Pons (tissue), 1 donor: Measurements from ENCODE around the gene SYT14.

Source experiments
- DNase-seq: peaks from one replicate; pipeline ENCODE4 v3.0.0-alpha.2; 2016; ENCODE audit warnings: low spot score

SYT14 gene

DNA sequence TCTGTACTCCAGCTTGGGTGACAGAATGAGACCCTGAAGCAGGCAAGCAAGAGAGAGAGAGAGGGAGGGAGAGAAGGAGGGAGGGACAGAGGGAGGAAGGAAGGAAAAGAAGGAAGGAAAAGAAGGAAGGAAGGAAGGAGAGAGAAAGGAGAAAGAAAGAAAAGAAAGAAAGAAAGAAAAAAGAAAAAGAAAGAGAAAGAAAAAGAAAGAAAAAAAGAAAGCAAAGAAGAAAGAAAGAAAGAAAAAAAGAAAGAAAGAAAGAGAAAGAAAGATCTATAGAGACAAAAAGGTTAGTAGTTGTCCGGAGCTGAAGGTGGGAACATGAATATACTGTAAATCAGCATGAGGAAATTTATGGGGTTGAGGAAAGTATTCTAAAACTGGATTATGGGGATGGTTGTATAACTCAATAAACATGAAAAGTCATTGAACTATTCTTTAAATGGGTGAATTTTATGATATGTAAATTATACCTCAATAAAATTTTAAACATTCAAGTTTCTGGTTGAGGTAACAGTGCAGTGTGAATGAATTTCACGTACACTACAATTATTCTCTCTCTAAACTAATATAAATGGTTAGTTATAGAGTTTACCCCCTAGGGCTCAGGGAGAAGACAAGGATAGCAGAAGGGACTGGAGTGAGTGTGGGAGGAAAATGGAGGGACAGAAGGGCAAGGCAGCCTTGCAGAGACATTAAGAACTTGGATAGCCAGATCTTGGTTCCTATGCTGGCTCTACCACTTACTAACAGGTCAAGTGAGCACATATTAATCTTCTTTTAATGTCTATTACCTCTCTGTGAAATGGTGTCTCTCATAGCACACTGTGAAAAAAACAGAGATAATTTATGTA lies 269.8 kb downstream of the SYT14 start:
- DNase-seq: no peak

DNA sequence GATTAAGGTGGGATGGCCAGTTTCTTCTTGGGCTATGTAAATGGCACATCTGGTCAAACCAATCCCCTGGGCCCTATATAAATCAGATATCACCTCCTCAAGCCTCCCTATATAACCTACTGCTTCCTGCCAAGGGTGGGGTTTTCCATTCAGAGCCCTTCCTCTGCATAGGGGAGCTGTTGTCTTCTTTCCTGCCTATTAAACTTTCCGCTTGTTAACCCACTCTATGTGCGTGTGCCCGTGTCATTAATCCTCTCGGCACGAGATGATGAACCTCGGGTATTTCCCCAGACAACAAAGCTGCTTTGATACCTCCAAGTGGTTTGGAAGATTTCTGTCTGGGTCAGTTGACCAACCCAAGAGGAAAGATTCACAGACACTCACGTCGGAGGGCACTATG lies 275.3 kb downstream of the SYT14 start:
- no peak for DNase-seq

DNA sequence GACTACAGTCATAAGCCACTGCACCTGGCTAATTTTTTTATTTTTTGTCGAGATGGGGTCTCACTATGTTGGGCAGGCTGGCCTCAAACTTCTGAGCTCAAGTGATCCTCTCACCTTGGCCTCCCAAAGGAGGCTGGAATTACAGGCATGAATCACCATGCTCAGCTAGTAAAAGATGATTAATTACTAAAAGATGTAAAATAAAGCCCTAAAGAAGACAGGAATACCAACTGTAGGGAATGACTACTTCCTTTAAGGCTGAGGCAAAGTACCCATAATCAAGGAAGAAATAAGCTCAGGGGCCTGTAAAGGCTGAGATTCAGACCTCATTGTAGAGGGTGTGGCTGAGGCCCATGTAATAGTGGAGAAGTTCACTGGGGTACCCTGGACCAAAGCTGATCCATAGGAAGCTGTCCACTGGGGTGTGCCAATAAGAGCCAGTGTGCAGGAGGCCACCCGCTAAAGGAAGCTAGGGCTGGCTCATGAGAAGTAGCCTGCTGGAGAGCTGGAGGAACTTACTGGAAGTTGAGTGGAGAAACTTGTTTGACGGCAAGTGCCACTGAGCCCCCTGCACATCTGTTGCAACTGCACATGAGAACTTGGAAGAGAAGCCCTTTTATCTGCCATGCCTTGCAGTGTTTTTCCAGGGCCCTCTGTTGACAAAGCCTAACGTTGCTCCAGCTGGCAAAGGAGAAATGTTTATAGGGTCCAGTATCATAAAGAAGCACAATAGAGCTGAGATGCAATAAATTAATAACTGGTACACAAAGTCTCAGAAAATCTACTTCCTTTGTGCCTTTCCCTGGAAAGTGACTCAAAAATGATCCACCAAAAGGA lies 276.8 kb downstream of the SYT14 start:
- no peak for DNase-seq

DNA sequence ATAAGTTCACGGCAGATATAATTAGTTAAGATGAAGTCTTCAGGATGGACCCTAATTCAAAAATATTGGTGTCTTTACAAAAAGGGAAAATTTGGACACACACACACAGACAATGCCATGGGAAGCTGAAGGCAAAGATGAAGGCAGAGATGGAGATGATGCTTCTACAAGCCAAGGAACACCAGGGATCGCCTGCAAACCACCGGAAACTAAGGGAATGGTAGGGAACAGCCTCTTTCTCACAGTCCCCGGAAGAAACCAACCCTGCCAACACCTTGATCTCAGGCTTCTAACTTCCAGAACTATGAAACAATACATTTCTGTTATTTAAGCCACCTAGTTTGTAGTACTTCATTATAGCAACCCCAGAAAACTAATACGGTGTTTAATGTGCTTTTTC lies 279.5 kb downstream of the SYT14 start:
- no peak for DNase-seq

DNA sequence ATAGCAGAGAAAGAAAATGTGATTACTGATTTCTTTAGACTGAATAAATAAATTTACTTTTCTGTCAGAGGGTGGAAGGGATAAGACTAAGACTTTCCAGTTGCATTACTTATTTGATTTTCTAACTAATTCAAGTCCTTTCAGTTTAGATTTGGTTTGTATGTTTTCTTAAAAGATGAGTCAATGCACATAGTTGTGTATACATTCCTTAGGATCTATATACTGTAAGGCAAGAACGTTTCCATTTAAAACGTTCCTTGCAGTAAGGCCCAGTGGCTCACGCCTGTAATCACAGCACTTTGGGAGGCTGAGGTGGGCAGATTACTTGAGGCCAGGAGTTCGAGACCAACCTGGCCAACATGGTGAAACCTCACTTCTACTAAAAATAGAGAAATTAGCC lies 280.0 kb downstream of the SYT14 start:
- DNase-seq: no peak
